ENCODE data around the gene BTBD16.

Gene BTBD16

GRCh38 chr10:122276611-122277208, 5.6 kb downstream of the BTBD16 start:
- DNase-seq, result no peak

GRCh38 chr10:122277526-122278136, 6.5 kb downstream of the BTBD16 start:
- no peak for DNase-seq

GRCh38 chr10:122279725-122280141, 8.6 kb downstream of the BTBD16 start:
- no peak for DNase-seq

GRCh38 chr10:122280156-122280555, 9.1 kb downstream of the BTBD16 start:
- no peak for DNase-seq

GRCh38 chr10:122281018-122281626, 10.0 kb downstream of the BTBD16 start:
- DNase-seq, result no peak

- no peak for DNase-seq
Observed at GRCh38 chr10:122281751-122282150, 10.7 kb downstream of the BTBD16 start.

- no peak for DNase-seq
Observed at GRCh38 chr10:122282253-122282671, 11.2 kb downstream of the BTBD16 start.

- DNase-seq, result no peak
Observed at GRCh38 chr10:122282909-122283308, 11.8 kb downstream of the BTBD16 start.

GRCh38 chr10:122285506-122286444, 14.7 kb downstream of the BTBD16 start:
- DNase-seq, result no peak

- no peak for DNase-seq
Observed at GRCh38 chr10:122286867-122287266, 15.8 kb downstream of the BTBD16 start.

- DNase-seq, result no peak
Observed at GRCh38 chr10:122287570-122287969, 16.5 kb downstream of the BTBD16 start.

GRCh38 chr10:122288262-122288661, 17.2 kb downstream of the BTBD16 start:
- no peak for DNase-seq

GRCh38 chr10:122288917-122289316, 17.8 kb downstream of the BTBD16 start:
- no peak for DNase-seq

GRCh38 chr10:122290334-122290733, 19.2 kb downstream of the BTBD16 start:
- no peak for DNase-seq

GRCh38 chr10:122290833-122291532, 19.9 kb downstream of the BTBD16 start:
- DNase-seq, result no peak

- DNase-seq, result no peak
Observed at GRCh38 chr10:122291739-122292138, 20.6 kb downstream of the BTBD16 start.

- DNase-seq, result no peak
Observed at GRCh38 chr10:122292376-122292775, 21.3 kb downstream of the BTBD16 start.

- no peak for DNase-seq
Observed at GRCh38 chr10:122293156-122293960, 22.3 kb downstream of the BTBD16 start.

GRCh38 chr10:122293961-122294380, 22.9 kb downstream of the BTBD16 start:
- DNase-seq, result no peak

- no peak for DNase-seq
Observed at GRCh38 chr10:122294511-122295450, 23.7 kb downstream of the BTBD16 start.

- no peak for DNase-seq
Observed at GRCh38 chr10:122295451-122295809, 24.3 kb downstream of the BTBD16 start.
